Neuron (in vitro differentiated cells): ENCODE results near the gene BNIPL.

ENCODE experiments used
- H2AFZ ChIP-seq: one replicate; pipeline ENCODE4 v1.6.1; 2013; ENCODE audit warnings: low read depth, mild to moderate bottlenecking, inconsistent platforms, low read length, moderate library complexity
- H3K27me3 ChIP-seq: one replicate; pipeline ENCODE4 v1.6.1; 2013; ENCODE audit warnings: low read length; ENCODE audit not compliant: insufficient read depth
- H3K36me3 ChIP-seq: one replicate; pipeline ENCODE4 v1.6.1; 2013; ENCODE audit warnings: low read length; ENCODE audit not compliant: insufficient read depth
- H3K4me1 ChIP-seq: one replicate; pipeline ENCODE4 v1.6.1; 2013; ENCODE audit warnings: low read length; ENCODE audit not compliant: insufficient read depth
- H3K4me3 ChIP-seq: 2 replicates; pipeline ENCODE4 v1.5.1; 2013; ENCODE audit warnings: mild to moderate bottlenecking, low read length, moderate library complexity
- H3K9me3 ChIP-seq: one replicate; pipeline ENCODE4 v1.6.1; 2013; ENCODE audit warnings: low read length

BNIPL gene, protein sequence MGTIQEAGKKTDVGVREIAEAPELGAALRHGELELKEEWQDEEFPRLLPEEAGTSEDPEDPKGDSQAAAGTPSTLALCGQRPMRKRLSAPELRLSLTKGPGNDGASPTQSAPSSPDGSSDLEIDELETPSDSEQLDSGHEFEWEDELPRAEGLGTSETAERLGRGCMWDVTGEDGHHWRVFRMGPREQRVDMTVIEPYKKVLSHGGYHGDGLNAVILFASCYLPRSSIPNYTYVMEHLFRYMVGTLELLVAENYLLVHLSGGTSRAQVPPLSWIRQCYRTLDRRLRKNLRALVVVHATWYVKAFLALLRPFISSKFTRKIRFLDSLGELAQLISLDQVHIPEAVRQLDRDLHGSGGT

DNA sequence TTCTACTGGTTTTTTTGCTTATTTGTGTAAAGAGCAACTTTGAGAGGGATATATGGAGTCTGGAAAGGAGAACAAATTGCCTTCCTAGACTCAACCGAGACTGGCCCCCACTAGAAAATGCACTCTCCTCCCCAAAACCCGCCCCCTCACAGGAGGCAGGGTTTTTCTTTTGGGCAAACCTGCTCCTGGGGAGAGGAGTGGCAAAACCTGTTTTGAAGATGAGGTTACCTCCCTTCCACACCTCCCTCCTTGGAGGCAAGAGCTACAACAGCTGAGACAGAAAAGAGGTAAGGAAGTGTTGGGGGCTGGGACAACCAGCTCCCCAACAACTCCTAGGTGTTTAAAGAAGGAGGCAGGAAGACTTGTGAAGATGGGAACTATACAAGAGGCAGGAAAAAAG, at the start of gene BNIPL:
TSS of gene BNIPL (plus strand) at position 231 of the 400 bp plus-strand sequence. CDS start at position 371, 140 bp downstream.
- H3K9me3 ChIP-seq, result no peaks in the 10 kb centered on the region
- no peaks in the 10 kb centered on the region for H3K27me3 ChIP-seq
- H3K4me1 ChIP-seq, result no peaks in the 10 kb centered on the region
- no peak within 1 kb of the TSS for H2AFZ ChIP-seq
- peaks cover 24% of the 10 kb centered on the region for H3K36me3 ChIP-seq
- no peak within 1 kb of the TSS for H3K4me3 ChIP-seq

DNA sequence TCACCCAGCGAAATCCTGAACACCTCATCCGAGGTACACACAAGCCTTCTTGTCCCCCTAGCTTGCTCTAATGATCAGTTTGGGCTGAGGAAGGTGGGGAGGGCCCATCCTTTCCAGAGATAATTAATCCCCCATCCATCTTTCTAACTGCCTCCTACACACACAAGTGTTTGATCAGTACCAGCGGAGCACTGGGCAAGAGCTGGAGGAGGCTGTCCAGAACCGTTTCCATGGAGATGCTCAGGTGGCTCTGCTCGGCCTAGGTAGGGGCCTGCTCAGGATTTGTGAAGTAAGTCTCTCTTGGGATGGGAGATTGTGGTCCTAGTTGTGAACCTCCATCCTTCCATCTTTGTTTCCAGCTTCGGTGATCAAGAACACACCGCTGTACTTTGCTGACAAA, 48.5 kb upstream of the BNIPL start:
- Histone ChIP-seq H2AFZ (no peak overlapping the region), H3K9me3 (no peaks in the 10 kb centered on the region), H3K4me3 (no peak overlapping the region), H3K27me3 (no peaks in the 10 kb centered on the region), H3K4me1 (no peaks in the 10 kb centered on the region), H3K36me3 (no peaks in the 10 kb centered on the region)

DNA sequence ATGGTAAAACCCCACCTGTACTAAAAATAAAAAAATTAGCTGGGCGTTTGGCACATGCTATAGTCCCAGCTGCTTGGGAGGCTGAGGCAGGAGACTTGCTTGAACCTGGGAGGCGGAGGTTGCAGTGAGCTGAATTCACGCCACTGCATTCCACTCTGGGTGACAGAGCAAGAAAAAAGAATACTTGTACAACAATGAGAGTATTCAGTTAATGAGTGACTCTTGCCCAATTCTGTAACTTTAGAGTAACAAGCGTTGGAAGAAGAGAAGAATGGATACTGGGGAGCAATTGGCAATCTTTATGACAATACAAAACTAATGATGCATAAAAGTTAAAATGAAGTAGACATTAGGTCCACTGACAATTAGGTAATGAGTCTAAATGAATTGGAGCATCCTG, 43.8 kb upstream of the BNIPL start:
- H3K27me3 ChIP-seq, result no peaks in the 10 kb centered on the region
- H3K4me3 ChIP-seq, result no peak overlapping the region
- H3K4me1 ChIP-seq, result no peaks in the 10 kb centered on the region
- H3K9me3 ChIP-seq, result no peaks in the 10 kb centered on the region
- no peak overlapping the region for H2AFZ ChIP-seq
- H3K36me3 ChIP-seq, result peaks cover 10% of the 10 kb centered on the region

DNA sequence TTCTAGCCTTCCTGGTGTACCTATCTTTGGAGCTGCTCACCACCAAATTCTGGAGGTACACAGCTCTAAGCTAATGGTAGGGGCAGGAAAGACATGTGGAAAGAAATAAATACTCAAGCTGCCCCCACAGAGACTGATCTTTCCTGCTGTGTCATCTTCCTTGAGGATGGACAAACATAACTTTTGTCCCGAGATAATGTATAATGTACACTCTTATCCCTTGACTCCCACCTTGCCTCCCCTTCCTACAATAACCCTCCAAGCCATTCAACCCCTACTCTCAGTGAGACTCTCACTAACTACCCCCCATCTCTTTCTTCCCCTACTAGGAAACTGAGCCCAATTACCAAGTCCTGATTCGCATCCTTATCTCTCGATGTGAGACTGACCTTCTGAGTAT, 42.1 kb upstream of the BNIPL start:
- H3K27me3 ChIP-seq, result no peaks in the 10 kb centered on the region
- H3K9me3 ChIP-seq, result no peaks in the 10 kb centered on the region
- H2AFZ ChIP-seq, result no peak overlapping the region
- no peaks in the 10 kb centered on the region for H3K4me1 ChIP-seq
- peaks cover 20% of the 10 kb centered on the region for H3K36me3 ChIP-seq
- no peak overlapping the region for H3K4me3 ChIP-seq

DNA sequence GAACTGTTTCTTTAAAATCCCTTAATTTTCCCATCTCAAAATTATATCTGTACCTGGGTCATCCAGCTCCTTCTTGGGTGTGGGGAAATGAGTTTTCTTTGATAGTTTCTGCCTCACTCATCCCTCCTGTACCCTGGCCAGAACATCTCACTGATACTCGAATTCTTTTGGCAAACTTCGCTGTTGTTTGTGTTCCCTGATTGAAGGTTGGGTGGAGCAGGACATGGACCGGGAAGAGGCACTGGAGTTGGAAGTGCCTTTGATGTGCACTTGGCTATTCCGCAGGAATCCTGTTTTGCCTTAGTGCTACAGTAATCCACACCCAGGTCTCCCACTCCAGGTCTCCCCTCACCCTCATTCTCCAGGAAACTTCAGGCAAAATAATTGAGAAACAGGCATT, 40.9 kb upstream of the BNIPL start:
- no peak overlapping the region for H2AFZ ChIP-seq
- H3K27me3 ChIP-seq, result no peaks in the 10 kb centered on the region
- no peak overlapping the region for H3K4me3 ChIP-seq
- H3K9me3 ChIP-seq, result no peaks in the 10 kb centered on the region
- peaks cover 25% of the 10 kb centered on the region for H3K36me3 ChIP-seq
- no peaks in the 10 kb centered on the region for H3K4me1 ChIP-seq

DNA sequence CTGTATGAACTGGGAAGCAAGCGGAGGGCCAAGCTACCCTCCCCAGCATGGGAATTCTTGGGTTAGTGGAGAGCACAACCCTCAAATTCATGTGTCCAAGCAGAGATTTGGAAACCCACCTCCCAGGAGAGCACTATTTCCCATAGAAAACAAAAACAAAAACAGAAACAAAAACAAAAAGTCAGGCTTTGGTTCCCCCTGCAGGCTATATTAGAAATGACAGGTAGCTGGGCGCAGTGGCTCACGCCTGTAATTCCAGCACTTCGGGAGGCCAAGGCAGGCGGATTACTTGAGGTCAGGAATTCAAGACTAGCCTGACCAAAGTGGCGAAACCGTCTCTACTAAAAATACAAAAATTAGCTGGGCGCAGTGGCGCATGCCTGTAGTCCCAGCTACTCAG, 40.5 kb upstream of the BNIPL start:
- H3K36me3 ChIP-seq, result peaks cover 25% of the 10 kb centered on the region
- H3K4me3 ChIP-seq, result no peak overlapping the region
- no peak overlapping the region for H2AFZ ChIP-seq
- no peaks in the 10 kb centered on the region for H3K27me3 ChIP-seq
- no peaks in the 10 kb centered on the region for H3K9me3 ChIP-seq
- H3K4me1 ChIP-seq, result no peaks in the 10 kb centered on the region

DNA sequence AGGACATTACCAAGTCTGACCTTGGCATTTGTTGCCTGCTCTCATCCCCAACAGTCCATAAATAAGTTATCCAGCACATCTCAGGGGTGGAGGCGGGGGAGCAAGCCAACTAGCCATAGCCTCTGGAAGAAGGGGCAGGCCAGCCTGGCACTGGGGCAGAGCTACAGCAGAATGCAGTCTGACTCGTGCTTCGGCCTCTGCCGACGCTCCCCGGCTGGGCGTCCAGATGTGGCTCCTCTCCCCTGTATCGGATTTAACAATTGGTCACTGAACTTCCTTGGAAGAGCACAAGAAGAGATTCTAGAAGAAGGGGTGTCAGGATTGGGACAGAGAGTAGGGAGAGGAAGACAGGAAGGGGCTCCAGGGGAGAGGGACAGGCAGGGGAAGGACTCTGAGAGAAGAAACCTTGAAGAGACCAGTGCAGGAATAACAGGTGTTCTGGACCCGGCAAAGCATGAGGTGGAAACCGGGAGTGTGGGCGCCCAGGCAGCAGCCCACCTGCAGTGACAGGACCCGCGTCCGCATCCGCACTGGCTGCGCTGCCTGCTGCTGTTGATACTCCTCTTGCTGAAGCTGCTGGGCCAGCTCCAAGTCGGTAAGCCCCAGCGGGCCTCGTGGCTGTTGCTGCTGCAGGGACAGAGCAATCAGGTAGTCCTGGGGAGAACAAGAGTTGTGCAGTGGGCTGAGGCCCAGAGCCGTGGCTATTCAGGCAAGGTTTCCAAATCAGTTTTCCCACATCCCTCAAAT, 39.1 kb upstream of the BNIPL start:
- Histone ChIP-seq H3K4me1 (no peaks in the 10 kb centered on the region), H3K36me3 (peaks cover 30% of the 10 kb centered on the region), H3K27me3 (no peaks in the 10 kb centered on the region), H3K9me3 (no peaks in the 10 kb centered on the region), H2AFZ (no peak overlapping the region), H3K4me3 (no peak overlapping the region)

DNA sequence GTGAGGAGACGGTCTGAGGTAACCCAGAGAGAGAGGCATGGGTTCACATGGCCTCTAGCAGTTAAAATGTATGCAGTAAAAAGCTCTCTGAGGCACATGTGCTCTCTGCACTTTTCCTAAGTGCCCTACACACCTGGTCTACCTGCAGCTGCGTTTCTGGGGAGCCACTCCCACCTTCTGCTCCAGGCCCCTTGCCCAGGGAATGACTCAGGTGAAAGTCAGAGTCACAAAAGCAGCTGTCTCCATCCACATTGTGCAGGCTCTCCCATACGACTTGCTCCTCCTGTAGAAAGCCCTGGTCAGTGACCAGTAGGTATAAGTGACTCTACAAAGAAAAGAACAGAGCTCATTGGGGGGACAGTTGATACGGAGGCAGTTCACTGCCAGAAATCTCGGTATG, 38.4 kb upstream of the BNIPL start:
- H3K9me3 ChIP-seq, result no peaks in the 10 kb centered on the region

DNA sequence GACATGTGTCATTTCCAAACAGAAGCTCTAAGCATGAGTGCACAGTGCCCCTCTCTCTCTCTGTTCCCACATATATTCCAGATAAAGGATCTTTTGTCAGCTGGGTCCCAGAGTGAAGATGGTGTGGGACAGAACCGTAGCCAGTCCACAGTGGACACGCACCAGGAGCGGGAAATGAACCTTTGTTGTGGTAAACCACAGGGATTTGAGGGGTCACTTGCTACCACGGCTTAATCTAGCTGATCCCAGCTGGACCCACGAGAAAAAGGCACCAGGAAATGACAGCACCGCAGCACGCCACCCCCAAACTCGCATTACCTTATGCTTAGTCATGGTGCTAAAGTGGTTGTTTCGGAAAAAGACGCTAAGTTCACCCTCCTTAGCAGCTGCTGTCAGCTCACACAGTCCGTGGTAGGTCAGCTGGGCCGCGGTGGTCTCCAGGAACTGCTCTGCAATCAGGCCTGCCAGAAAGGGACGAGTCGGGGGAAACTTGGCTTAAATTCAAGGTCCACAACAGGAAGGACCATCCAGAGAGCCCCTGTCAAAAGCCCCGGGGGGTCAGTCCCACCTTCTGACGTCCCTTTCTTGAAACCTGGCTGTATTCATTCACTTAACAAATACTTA, 37.2 kb upstream of the BNIPL start:
- H3K36me3 ChIP-seq, result peaks cover 30% of the 10 kb centered on the region
- no peaks in the 10 kb centered on the region for H3K9me3 ChIP-seq
- H3K4me1 ChIP-seq, result no peaks in the 10 kb centered on the region
- H2AFZ ChIP-seq, result no peak overlapping the region
- H3K27me3 ChIP-seq, result no peaks in the 10 kb centered on the region
- H3K4me3 ChIP-seq, result no peak overlapping the region

More for the DNA sequence above, 38.4 kb upstream of the BNIPL start:
- Histone ChIP-seq H3K4me1 (no peaks in the 10 kb centered on the region), H3K4me3 (no peak overlapping the region), H2AFZ (no peak overlapping the region), H3K36me3 (peaks cover 30% of the 10 kb centered on the region), H3K27me3 (no peaks in the 10 kb centered on the region)

DNA sequence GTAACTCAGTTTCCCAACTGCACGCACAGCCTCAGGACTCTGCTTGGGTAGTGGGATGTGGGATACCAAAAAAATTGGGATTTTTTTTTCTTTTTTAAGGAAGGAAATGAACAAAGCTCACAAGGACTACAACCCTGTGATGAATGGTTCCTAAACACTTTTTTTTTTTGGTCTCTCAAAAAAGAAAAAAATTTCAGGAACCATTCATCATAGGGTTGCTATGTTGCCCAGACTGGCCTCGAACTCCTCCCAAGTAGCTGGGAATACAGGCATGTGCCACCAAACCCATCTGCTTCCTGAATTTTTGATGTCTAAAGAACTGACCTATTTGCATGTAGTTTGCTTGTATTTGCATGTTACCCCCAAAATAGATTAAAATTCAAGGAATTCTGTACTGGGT, 36.5 kb upstream of the BNIPL start:
- Histone ChIP-seq H2AFZ (no peak overlapping the region), H3K4me1 (peaks cover 5% of the 10 kb centered on the region), H3K27me3 (no peaks in the 10 kb centered on the region), H3K4me3 (no peak overlapping the region), H3K36me3 (peaks cover 30% of the 10 kb centered on the region), H3K9me3 (no peaks in the 10 kb centered on the region)

DNA sequence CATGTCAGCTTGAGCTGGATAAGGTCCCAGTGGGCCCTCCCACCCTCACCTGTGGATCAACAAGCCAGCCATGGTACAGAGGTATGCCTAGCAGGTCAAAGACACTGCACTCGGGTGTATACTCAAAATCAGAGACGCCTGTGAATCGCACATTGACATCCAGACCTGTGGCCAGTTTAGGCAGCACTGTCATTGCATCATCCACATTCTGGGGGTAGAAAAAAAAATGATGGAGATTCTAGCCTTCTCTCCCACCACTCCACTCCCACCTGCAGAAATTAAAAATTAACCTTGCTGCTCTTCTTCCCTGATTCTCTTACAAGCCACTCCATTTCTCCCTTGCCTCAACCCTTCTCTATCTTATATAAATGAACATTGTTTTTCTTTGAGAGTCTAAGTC, 36.0 kb upstream of the BNIPL start:
- H3K27me3 ChIP-seq, result no peaks in the 10 kb centered on the region
- H2AFZ ChIP-seq, result no peak overlapping the region
- peaks cover 30% of the 10 kb centered on the region for H3K36me3 ChIP-seq
- no peaks in the 10 kb centered on the region for H3K9me3 ChIP-seq
- no peak overlapping the region for H3K4me3 ChIP-seq
- H3K4me1 ChIP-seq, result peaks cover 7% of the 10 kb centered on the region

DNA sequence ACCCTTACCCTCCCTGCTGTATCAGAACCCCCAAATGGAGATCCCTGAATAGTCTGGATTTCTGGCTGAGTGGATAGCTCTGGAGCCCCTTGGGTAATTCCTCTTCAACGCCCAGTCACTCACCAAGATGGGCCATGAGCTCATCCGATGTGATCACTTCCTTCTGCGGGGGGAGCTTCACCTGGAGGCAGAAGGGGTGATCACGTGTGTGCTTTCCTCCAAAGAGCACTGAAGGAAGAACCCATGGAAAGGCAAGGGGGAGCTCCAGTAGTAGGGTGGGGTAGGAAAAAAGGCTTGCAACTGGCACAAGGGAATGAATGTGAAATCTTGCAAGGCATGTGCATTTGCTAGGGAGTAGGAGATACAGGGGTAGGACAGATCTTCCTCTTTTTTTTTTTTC, 34.8 kb upstream of the BNIPL start:
- H3K4me1 ChIP-seq, result peaks cover 16% of the 10 kb centered on the region
- H3K27me3 ChIP-seq, result no peaks in the 10 kb centered on the region
- H2AFZ ChIP-seq, result no peak overlapping the region
- H3K4me3 ChIP-seq, result no peak overlapping the region
- peaks cover 30% of the 10 kb centered on the region for H3K36me3 ChIP-seq
- H3K9me3 ChIP-seq, result no peaks in the 10 kb centered on the region

DNA sequence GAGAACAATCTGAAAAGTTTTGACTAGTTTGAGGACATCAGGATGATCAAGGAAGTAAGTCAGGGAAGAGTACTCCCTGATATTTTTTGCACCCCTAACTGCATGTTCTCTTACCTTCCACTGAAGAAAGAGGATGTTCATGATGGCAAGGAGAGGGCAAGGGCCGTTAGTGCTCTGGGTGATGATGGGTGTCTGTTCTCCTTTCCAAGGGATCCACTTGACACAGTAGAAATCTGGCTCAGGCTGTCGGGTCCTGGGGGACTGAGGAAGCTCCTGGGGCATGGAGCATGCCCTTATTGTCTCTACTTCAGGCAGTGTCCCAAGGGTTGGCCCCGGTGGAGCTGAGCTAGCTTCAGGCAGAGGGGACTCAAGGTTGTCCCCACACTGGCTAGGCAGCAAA, 34.3 kb upstream of the BNIPL start:
- Histone ChIP-seq H3K4me1 (peaks cover 19% of the 10 kb centered on the region), H2AFZ (no peak overlapping the region), H3K9me3 (no peaks in the 10 kb centered on the region), H3K4me3 (no peak overlapping the region), H3K27me3 (no peaks in the 10 kb centered on the region), H3K36me3 (peaks cover 26% of the 10 kb centered on the region)
